NCI-H774 (cell line): ENCODE data around the gene TBX2.
"Not testable (repeated sequence)": the region's sequence is repeated elsewhere in the genome, so short reads cannot be mapped to it uniquely, and the experiment has no call there.

Source experiments
- DNase-seq: peaks from one replicate; lab custom pipeline; 2025; lab: John Stamatoyannopoulos, UW

TBX2 gene

DNA sequence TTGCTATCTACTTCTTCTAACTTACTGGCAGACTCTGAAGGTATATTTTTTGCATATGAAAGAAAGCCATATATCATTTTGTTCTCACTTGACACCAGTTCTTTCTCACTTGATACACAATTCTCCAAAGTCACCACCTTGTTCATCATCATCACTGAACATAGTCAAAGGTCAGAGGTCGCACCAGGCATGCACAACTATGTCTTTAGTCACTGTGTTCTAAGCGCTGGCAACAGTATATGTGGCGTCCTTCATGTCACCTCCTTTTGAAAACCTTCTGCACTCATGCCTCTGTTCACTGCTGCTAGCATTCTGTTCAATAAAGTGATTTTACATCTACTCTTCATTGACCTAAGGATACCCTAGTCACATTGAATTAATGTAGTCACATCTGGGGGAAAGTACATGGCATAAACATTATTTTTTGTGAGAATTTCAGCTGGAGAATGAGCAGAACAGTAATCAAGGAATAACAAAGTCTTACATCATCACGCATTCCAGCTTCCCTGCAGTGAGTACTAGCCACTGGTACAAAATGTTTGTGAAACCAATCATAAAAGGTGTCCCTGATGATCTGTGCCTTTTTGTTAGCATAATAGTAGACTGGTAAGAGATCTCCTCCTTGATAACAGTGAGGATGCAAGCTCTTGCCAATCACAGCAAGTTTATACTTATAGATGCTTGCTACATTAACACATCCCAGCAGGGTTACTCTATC is 32.1 kb downstream of the TBX2 start:
- no peak for DNase-seq

- DNase-seq, result no peak
Measured at GRCh38 chr17:61436273-61436672, 36.6 kb downstream of the TBX2 start.

- DNase-seq, result no peak
Measured at GRCh38 chr17:61436995-61437704, 37.5 kb downstream of the TBX2 start.

GRCh38 chr17:61440697-61441096 is 41.1 kb downstream of the TBX2 start:
- no peak for DNase-seq

DNA sequence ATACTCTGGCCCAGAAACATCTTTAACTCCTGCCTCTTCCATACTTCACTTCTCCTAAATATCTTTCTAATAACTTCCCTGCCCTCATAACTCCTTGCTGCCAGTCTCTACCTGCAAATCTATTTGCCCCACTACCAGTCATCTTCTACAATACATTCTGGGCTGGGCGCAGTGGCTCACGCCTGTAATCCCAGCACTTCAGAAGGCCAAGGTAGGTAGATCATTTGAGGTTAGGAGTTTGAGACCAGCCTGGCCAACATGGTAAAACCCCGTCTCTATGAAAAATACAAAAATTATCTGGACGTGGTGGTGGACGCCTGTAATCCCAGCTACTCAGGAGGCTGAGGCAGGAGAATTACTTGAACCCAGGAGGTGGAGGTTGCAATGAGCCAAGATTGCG is 41.9 kb downstream of the TBX2 start:
- not testable (repeated sequence) for DNase-seq

DNA sequence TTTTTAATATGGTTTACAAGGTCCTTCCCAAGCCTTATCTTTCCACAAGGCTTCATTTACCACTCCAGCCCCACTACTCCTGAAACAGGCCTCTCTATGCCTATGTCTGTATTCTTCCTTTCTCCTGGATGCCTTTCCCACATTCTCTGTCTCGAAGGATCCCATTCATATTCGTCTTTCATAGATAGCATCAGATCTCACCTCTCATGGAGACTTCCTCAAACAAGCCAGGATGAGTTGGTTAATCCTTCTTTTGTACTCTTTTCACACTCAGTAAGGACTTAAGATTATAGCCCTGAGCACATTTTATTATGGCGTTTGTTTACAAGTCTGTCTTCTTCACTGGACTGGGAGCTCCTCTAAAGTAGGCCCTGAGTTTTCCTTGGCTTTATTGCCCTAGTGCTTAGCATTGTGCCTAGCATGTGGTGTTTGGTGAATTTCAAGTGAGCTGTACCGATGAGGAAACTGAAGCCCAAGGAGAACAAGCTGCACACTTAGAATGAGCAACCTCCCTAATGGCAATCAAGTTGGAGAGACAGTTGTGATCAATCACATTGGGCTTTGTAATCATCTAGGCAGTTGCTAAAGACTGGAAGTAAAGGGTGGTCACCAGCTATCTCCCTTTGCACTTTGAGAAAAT is 42.6 kb downstream of the TBX2 start:
- DNase-seq, result no peak

- DNase-seq, result no peak
Measured at GRCh38 chr17:61442878-61443474, 43.3 kb downstream of the TBX2 start.

DNA sequence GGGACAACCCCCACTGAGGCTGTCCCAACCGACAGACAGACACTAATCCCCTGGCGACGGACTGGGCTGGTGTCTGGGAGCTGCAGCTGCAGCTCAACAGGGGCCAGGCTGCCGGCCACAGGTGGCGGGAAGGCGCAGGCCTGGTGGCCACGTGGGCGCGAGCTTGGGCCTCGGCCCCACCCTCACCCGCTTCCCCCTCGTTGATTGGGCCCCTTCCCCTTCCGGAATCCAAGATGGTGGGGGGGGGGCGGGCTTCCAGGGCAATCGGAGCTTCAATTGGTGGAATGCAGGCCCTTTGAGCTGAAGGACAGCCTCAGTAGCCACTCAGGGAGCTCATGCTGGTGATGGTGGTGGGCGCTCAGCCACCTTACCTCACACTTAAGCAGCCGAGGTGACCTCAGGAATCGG is 43.8 kb downstream of the TBX2 start:
- DNase-seq, result no peak

- no peak for DNase-seq
Measured at GRCh38 chr17:61444075-61444474, 44.4 kb downstream of the TBX2 start.

GRCh38 chr17:61444831-61445230 is 45.2 kb downstream of the TBX2 start:
- DNase-seq, result no peak

DNA sequence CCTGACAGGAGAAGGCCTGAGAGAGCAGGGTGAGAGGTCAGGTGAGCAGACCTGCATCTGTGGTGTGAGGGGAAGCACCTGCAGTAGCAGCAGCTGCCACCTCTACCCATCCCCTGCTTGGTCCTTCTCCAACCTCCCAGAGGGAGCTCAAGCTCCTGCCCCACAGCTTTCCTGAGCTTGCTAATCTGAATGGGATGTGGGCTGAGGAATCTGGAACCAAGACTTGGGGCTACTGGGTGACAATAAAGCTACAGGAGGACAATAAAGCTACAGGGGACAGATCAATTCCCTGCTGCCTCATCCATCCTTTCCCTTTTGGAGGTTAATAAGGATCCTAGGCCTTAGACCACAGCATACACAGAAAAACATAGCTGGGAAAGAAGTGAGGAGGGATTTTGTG is 47.7 kb downstream of the TBX2 start:
- no peak for DNase-seq

DNA sequence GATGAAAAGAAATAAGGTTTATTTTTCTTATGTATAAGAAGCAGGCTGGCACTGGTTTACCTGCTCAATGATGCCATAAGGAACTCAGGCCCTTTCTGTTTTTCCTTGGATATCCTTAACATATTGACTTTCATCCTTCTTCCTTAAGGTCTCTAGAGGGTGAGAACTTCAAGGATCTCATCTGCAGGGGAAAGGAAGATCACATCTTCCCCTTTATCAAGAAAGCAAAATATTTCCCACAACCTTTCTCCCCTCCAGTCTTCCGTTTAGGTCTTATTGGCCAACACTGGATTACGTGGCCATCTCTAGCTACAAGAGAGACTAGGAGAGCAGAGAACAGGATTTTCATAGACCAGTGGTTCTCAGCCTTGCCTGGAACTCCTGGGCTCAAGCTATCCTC is 48.4 kb downstream of the TBX2 start:
- no peak for DNase-seq

- DNase-seq, result not testable (repeated sequence)
Measured at GRCh38 chr17:61449140-61449539, 49.5 kb downstream of the TBX2 start.

DNA sequence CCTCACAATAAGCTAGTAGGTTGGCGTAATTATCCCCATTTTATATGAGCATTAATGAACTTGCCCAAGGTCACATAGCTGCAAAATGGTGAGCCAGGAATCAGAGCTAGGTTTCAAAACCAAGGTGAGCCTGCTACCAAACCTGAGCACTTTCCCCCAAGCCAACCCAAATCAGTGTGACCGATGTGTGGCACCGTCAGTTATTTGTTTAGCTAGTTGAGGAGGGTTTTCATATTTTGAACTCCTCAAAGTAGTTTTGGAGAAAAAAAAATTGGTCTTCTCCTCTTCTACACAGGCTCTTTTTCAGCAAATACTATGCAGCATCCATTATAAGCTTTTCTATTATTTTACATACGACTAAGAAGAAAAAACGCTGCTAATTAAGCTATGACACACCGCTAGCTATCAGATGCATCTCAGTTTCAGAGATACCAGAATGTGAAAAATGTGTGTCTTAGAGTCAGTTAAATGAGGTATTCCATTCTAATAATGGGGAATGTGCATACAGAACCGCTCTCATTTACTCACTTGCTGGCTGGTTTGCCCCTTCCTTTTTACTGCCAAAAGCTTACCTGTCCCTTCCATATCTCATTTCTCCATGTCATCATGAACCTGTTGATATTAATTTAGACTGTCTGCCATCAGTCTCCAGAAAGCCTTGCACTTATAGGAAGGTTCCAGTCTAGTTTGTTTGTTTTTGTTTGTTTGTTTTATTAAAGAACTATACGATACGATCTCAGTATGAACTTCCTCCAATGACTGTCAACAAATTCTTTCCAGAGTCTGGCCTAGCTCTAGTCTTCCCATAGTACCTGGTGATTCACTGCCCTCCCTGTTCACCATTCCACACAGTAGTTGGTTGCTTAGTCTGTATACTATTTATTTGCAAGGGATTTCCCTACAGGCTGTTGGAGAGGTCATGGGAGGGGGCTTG is 50.3 kb downstream of the TBX2 start:
- no peak for DNase-seq

GRCh38 chr17:61450641-61451537 is 51.2 kb downstream of the TBX2 start:
- DNase-seq, result no peak

DNA sequence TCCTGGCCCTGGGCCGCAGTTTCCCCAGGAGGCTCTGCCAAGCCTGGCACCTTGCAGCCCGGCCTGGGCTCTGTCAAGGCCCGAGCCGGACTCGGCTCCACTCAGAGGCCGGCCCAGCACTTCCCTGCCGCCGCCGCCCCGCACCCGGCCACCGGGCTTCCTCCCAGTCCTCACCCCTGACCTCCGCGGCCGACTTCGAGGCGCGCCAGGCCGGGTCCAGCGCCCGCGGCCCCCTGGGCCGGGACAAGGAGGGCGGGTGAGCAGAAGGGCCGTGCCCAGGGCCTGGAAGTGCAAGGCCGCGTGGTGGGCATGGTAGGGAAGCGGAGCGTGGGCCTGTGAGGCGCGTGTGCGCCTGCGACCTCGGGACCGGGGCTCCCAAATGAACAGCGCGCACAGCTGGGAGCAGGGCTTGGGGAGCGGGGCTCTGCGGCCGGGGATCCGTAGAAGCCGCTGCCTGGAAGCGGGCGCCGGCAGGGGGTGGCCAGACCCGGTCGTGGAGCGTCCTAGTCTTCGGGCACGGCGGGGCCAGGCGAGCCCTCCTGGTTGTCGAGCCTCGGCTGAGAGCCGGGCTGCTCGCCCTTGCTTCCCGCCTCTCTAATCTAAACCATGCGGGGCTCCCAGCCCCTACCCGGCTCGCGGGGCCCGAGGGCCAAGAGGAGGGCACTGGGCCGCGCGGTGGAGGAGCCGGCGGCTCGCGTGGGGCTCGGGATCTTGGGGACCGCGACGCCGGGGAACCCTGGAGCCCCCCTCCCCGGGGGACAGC is 52.1 kb downstream of the TBX2 start:
- no peak for DNase-seq

GRCh38 chr17:61452301-61453290 is 53.0 kb downstream of the TBX2 start, which contains the start of gene TBX4:
Gene TBX4, plus strand, starts transcription at chr17:61452422. Its CDS starts 4,069 bp downstream, at chr17:61456491.
- no peak for DNase-seq

- no peak for DNase-seq
Measured at GRCh38 chr17:61453566-61454380, 54.1 kb downstream of the TBX2 start.
